GM23248 (cell line): ENCODE measurements around the gene CTU2.

Experiments
- EZH2 ChIP-seq: fragments of 200-600 bp; sonication (generic); IDR thresholded peaks from 2 replicates; pipeline ENCODE4 v1.6.1; 2018; ENCODE audit warnings: antibody characterized with exemption, mild to moderate bottlenecking; ENCODE audit not compliant: insufficient read depth, poor library complexity, severe bottlenecking
- EZH2phosphoT487 ChIP-seq: fragments of 200-600 bp; sonication (generic); IDR thresholded peaks from 2 replicates; pipeline ENCODE4 v1.6.1; 2018; ENCODE audit warnings: antibody characterized with exemption, moderate library complexity, mild to moderate bottlenecking, low read depth; ENCODE audit not compliant: insufficient read depth

DNA sequence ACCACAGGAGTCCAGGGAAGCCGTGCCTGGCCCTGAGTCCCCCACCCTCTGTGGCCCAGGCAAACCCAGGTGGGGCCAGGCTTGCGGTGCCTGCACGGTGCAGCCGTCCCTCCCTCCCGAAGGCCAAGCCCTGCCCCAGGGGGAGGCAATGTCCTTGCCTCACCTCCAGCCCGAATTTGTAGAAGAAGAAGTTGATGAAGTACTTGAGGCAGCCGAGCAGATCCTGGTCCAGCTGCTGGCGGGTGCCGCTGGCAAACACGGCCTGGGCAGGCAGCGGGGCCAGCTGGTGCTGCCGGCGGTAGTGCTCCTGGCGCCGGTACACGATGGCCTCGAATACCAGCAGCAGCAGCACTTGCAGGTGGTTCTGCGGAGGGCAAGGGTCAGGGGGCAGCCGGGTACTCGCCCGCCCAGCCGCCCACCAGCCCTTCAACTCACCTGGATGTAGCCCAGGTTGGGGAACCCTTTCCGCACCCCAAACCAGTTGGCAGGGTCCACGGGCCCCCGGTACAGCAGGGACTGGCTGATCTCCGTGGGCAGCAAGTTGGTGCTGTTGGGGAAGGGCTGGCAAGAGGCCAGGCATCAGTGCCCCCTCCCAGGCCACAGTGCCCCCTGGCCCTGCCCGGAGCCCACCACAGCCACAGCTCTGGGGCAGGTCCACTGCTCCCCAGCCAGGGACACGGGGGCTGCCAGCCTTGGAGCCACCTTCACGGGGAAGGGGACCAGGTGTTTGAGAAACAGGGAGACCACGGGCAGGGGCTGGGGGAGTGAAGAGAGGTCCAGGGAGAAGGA, 26.1 kb downstream of the CTU2 start:
- TF ChIP-seq EZH2 (no peak), EZH2phosphoT487 (no peak)
